ENCODE data around the gene ORAI3. TPM values are rescaled to one million over a fixed set of nuclear protein-coding genes. Genes with fewer than 3 reads are reported as not detected.
A peak's percentile ranks its signal among the peaks of the same experiment; 100 is the strongest.

The ORAI3 gene
- total and polyA plus RNA-seq, 2 of the 13 experiments (the other 11 are each of a cell fraction or from before 2014, with no cell fraction given) = 11.4 to 32.0 TPM

- no peak for ATAC-seq
These were observed 38.3 kb upstream of the ORAI3 start for GRCh38 chr16:30910427-30911029.

More at GRCh38 chr16:30910427-30911029, 38.3 kb upstream of the ORAI3 start:
- Histone ChIP-seq H3K9me3 (ENCODE audit: low read length) (no peaks in the 10 kb centered on the region), H2AFZ (ENCODE audit: low read length) (no peak overlapping the region), H3K27me3 (ENCODE audit: control insufficient read depth in 1 of 2, insufficient read depth in 2 of 2, low read length in 2 of 2) (peaks cover 2 to 19% of the 10 kb centered on the region in 2 experiments; a peak in 4 of 5 replicates), H3K9ac (ENCODE audit: insufficient read depth, low read depth, low read length) (no peak overlapping the region), H3K4me3 (replicated peaks in 1 of 3; ENCODE audit: insufficient read depth in 1 of 3, low read depth in 2 of 3, low read length in 3 of 3) (no peak overlapping the region), H3K4me1 (ENCODE audit: insufficient read depth, low read length) (peaks cover 23% of the 10 kb centered on the region), H3K36me3 (replicated peaks in 1 of 2; ENCODE audit: control insufficient read depth in 1 of 2, insufficient read depth in 2 of 2, low read length in 2 of 2) (no peaks in the 10 kb centered on the region), H3K27ac (ENCODE audit: extremely low read length, insufficient read depth, low read length) (no peak overlapping the region), H3K79me2 (ENCODE audit: insufficient read depth, low read length) (no peaks in the 10 kb centered on the region), H3K4me2 (ENCODE audit: low read depth, low read length) (no peak overlapping the region), H4K20me1 (ENCODE audit: insufficient read depth, low read length) (no peaks in the 10 kb centered on the region)
- WGBS (ENCODE audit: low lambda C conversion rate) = 20% methylated on average over 16 of the region's 18 CpGs
- intact Hi-C loops (cut with micrococcal nuclease; ENCODE audit: unreplicated experiment) = no loop called here
- DNase-seq (ENCODE audit: low spot score) = no peak
- TF ChIP-seq ZNF512 (CRISPR knock-in tag; IDR thresholded peaks at IDR 0.05) = no peak
- no peak for TF ChIP-seq ZNF558 (CRISPR knock-in tag; IDR thresholded peaks at IDR 0.05; ENCODE audit: borderline replicate concordance)
- TF ChIP-seq ZNF777 (CRISPR knock-in tag; IDR thresholded peaks at IDR 0.05) = no peak
- TF ChIP-seq ZNF687 (CRISPR knock-in tag; IDR thresholded peaks at IDR 0.05) = peak; percentile 30
- no peak for TF ChIP-seq ZNF530 (CRISPR knock-in tag; IDR thresholded peaks at IDR 0.05; ENCODE audit: low read depth)
- no peak for TF ChIP-seq HDAC1 (CRISPR knock-in tag; IDR thresholded peaks at IDR 0.05)
- in situ Hi-C loops (cut with HindIII; ENCODE audit: extremely low pct_ligation_motif_present, low pct_unique_long_range_greater_than_20kb) = no loop called here
- ChIA-PET CTCF (ENCODE audit: low intra/inter-chr PET ratio, low total read pairs) (no interaction called here), POLR2A (no interaction called here)
- BruUV-seq (replicated peaks) = no TSS peak
- no peak for FAIRE-seq
